Naive B cell (primary cell): ENCODE results near the gene TMEM233. TPM values are rescaled to one million over a fixed set of nuclear protein-coding genes. Genes with fewer than 3 reads are reported as not detected.
A peak's percentile ranks its signal among the peaks of the same experiment; 100 is the strongest.

Experiments
- ATAC-seq, 2 donors: fragments of 150-1000 bp; cut with Tn5 transposase; 2 replicates each; pipeline ENCODE4 v1.10.0; 2021; ENCODE audit warnings: low read depth in 2 of 2, mild to moderate bottlenecking in 2 of 2, moderate library complexity in 2 of 2
- DNase-seq: peaks from one replicate; pipeline ENCODE4 v3.0.0; 2022
- H3K27ac Mint-ChIP-seq, 6 donors: one replicate each; pipeline ENCODE4 v1.8.0; 2020 to 2022; ENCODE audit warnings: mild to moderate bottlenecking in 6 of 6, mixed read lengths in 6 of 6, moderate library complexity in 5 of 6, inconsistent platforms in 2 of 6
- H3K27me3 Mint-ChIP-seq, 3 donors: one replicate each; pipeline ENCODE4 v1.8.0; 2021 to 2022; ENCODE audit warnings: mixed read lengths in 3 of 3, mild to moderate bottlenecking in 1 of 3
- H3K36me3 Mint-ChIP-seq, 2 donors: one replicate each; pipeline ENCODE4 v1.8.0; 2020 to 2022; ENCODE audit warnings: mixed read lengths in 2 of 2, inconsistent platforms in 1 of 2, mild to moderate bottlenecking in 1 of 2
- H3K4me1 Mint-ChIP-seq, 3 donors: one replicate each; pipeline ENCODE4 v1.8.0; 2020 to 2022; ENCODE audit warnings: mixed read lengths in 3 of 3, inconsistent platforms in 1 of 3, mild to moderate bottlenecking in 1 of 3, moderate library complexity in 1 of 3
- H3K4me3 Mint-ChIP-seq, 8 donors: one replicate each; pipeline ENCODE4 v1.8.0; 2020 to 2022; ENCODE audit warnings: mild to moderate bottlenecking in 8 of 8, mixed read lengths in 8 of 8, moderate library complexity in 8 of 8, inconsistent platforms in 2 of 8
- H3K9me3 Mint-ChIP-seq, 7 donors: one replicate each; pipeline ENCODE4 v1.8.0; 2020 to 2022; ENCODE audit warnings: mixed read lengths in 7 of 7, mild to moderate bottlenecking in 5 of 7, inconsistent platforms in 2 of 7, moderate library complexity in 1 of 7
- polyA plus RNA-seq, 6 donors: library from polyadenylated mRNA; unstranded; fragments of 300-500 nt; fragmentation: Illumina TruSeq; gene quantifications; one replicate each; pipeline ENCODE4 v1.2.3, GENCODE V29; 2021; ENCODE audit warnings: low read depth in 6 of 6

TMEM233 gene
- polyA plus RNA-seq, 6 donors from 2014 or later = 0.46 TPM; not detected in 5

GRCh38 chr12:119666900-119667576, 73.5 kb downstream of the TMEM233 start:
- H3K27me3 Mint-ChIP-seq = peaks cover 0 to 5% (median 0%) of the 10 kb centered on the region in 3 donors
- peak overlapping the region in 5 of 6 donors; percentile 49 to 93 (median 89) for H3K27ac Mint-ChIP-seq
- H3K4me1 Mint-ChIP-seq = peaks cover 31 to 51% (median 35%) of the 10 kb centered on the region in 3 donors
- peaks cover 0 to 10% of the 10 kb centered on the region in 2 donors for H3K36me3 Mint-ChIP-seq
- ATAC-seq (no peak), DNase-seq (no peak)
- no peaks in the 10 kb centered on the region for H3K9me3 Mint-ChIP-seq
- H3K4me3 Mint-ChIP-seq = peak overlapping the region; percentile 84 to 97 (median 92)

- peaks cover 31 to 57% (median 35%) of the 10 kb centered on the region in 3 donors for H3K4me1 Mint-ChIP-seq
- peak; percentile 93 to 94 for ATAC-seq
- peak within 1 kb of the TSS; percentile 84 to 97 (median 92) for H3K4me3 Mint-ChIP-seq
- H3K27ac Mint-ChIP-seq = peak within 1 kb of the TSS; percentile 89 to 95 (median 92)
- H3K9me3 Mint-ChIP-seq = no peaks in the 10 kb centered on the region
- H3K36me3 Mint-ChIP-seq = peaks cover 0 to 16% of the 10 kb centered on the region in 2 donors
- peak; percentile 97 for DNase-seq
- no peaks in the 10 kb centered on the region for H3K27me3 Mint-ChIP-seq
These were observed 74.2 kb downstream of the TMEM233 start, which contains the start of gene PRKAB1 for GRCh38 chr12:119667577-119668323. PRKAB1 (plus strand) TSS chr12:119668133; CDS start chr12:119668245, 112 bp downstream.

GRCh38 chr12:119668324-119668841, 74.8 kb downstream of the TMEM233 start:
- no peaks in the 10 kb centered on the region for H3K9me3 Mint-ChIP-seq
- peaks cover 0 to 16% of the 10 kb centered on the region in 2 donors for H3K36me3 Mint-ChIP-seq
- H3K4me1 Mint-ChIP-seq = peaks cover 31 to 63% (median 42%) of the 10 kb centered on the region in 3 donors
- no peak for ATAC-seq
- DNase-seq = no peak
- H3K4me3 Mint-ChIP-seq = peak overlapping the region; percentile 84 to 97 (median 92)
- peak overlapping the region; percentile 75 to 95 (median 92) for H3K27ac Mint-ChIP-seq
- H3K27me3 Mint-ChIP-seq = no peaks in the 10 kb centered on the region

GRCh38 chr12:119669744-119670472, 76.3 kb downstream of the TMEM233 start:
- peaks cover 33 to 72% (median 43%) of the 10 kb centered on the region in 3 donors for H3K4me1 Mint-ChIP-seq
- peak overlapping the region in 5 of 6 donors; percentile 42 to 87 (median 77) for H3K27ac Mint-ChIP-seq
- H3K9me3 Mint-ChIP-seq = no peaks in the 10 kb centered on the region
- H3K27me3 Mint-ChIP-seq = no peaks in the 10 kb centered on the region
- peak overlapping the region; percentile 57 to 91 (median 70) for H3K4me3 Mint-ChIP-seq
- DNase-seq (no peak), ATAC-seq (no peak)
- H3K36me3 Mint-ChIP-seq = peaks cover 0 to 17% of the 10 kb centered on the region in 2 donors

- Mint-ChIP-seq H3K4me3 (peak overlapping the region in 1 of 8 donors; percentile 74), H3K36me3 (peaks cover 0 to 28% of the 10 kb centered on the region in 2 donors), H3K4me1 (peaks cover 31 to 66% (median 41%) of the 10 kb centered on the region in 3 donors), H3K27ac (peak overlapping the region in 3 of 6 donors; percentile 4 to 77 (median 5)), H3K9me3 (no peaks in the 10 kb centered on the region), H3K27me3 (no peaks in the 10 kb centered on the region)
- no peak for ATAC-seq
- DNase-seq = no peak
These were observed 77.5 kb downstream of the TMEM233 start for GRCh38 chr12:119671070-119671469.

GRCh38 chr12:119672194-119672593, 78.6 kb downstream of the TMEM233 start:
- ATAC-seq = no peak
- Mint-ChIP-seq H3K36me3 (peaks cover 11 to 30% of the 10 kb centered on the region in 2 donors), H3K9me3 (no peaks in the 10 kb centered on the region), H3K4me1 (peaks cover 21 to 55% (median 29%) of the 10 kb centered on the region in 3 donors), H3K4me3 (peak overlapping the region in 1 of 8 donors; percentile 63), H3K27me3 (no peaks in the 10 kb centered on the region), H3K27ac (peak overlapping the region in 2 of 6 donors; percentile 64 to 80)
- no peak for DNase-seq

- Mint-ChIP-seq H3K27ac (peak overlapping the region in 3 of 6 donors; percentile 20 to 64 (median 32)), H3K4me3 (no peak overlapping the region), H3K27me3 (no peaks in the 10 kb centered on the region), H3K9me3 (no peaks in the 10 kb centered on the region), H3K4me1 (peaks cover 19 to 42% (median 27%) of the 10 kb centered on the region in 3 donors), H3K36me3 (peaks cover 17 to 33% of the 10 kb centered on the region in 2 donors)
- DNase-seq (no peak), ATAC-seq (no peak)
These were observed 80.1 kb downstream of the TMEM233 start for GRCh38 chr12:119673634-119674033.

GRCh38 chr12:119674560-119674959, 81.0 kb downstream of the TMEM233 start:
- Mint-ChIP-seq H3K27ac (no peak overlapping the region), H3K9me3 (no peaks in the 10 kb centered on the region), H3K36me3 (peaks cover 19 to 37% of the 10 kb centered on the region in 2 donors), H3K4me1 (peaks cover 19 to 37% (median 25%) of the 10 kb centered on the region in 3 donors), H3K27me3 (no peaks in the 10 kb centered on the region), H3K4me3 (no peak overlapping the region)
- DNase-seq (no peak), ATAC-seq (no peak)

- Mint-ChIP-seq H3K4me3 (no peak overlapping the region), H3K4me1 (peaks cover 9 to 28% (median 11%) of the 10 kb centered on the region in 3 donors), H3K9me3 (no peaks in the 10 kb centered on the region), H3K36me3 (peaks cover 19 to 44% of the 10 kb centered on the region in 2 donors), H3K27ac (peak overlapping the region in 1 of 6 donors; percentile 13), H3K27me3 (no peaks in the 10 kb centered on the region)
- ATAC-seq (no peak), DNase-seq (no peak)
These were observed 82.4 kb downstream of the TMEM233 start for GRCh38 chr12:119676022-119676421.

- Mint-ChIP-seq H3K36me3 (peaks cover 19 to 39% of the 10 kb centered on the region in 2 donors), H3K9me3 (no peaks in the 10 kb centered on the region), H3K4me3 (no peak overlapping the region), H3K27me3 (no peaks in the 10 kb centered on the region), H3K27ac (peak overlapping the region in 4 of 6 donors; percentile 13 to 79 (median 55)), H3K4me1 (peaks cover 3 to 28% (median 11%) of the 10 kb centered on the region in 3 donors)
- DNase-seq = no peak
- no peak for ATAC-seq
These were observed 83.0 kb downstream of the TMEM233 start for GRCh38 chr12:119676573-119676972.

GRCh38 chr12:119678459-119678858, 84.9 kb downstream of the TMEM233 start:
- H3K4me3 Mint-ChIP-seq = no peak overlapping the region
- H3K27me3 Mint-ChIP-seq = no peaks in the 10 kb centered on the region
- no peaks in the 10 kb centered on the region for H3K9me3 Mint-ChIP-seq
- DNase-seq (no peak), ATAC-seq (no peak)
- peaks cover 12 to 33% (median 19%) of the 10 kb centered on the region in 3 donors for H3K4me1 Mint-ChIP-seq
- H3K36me3 Mint-ChIP-seq = peaks cover 19 to 28% of the 10 kb centered on the region in 2 donors
- no peak overlapping the region for H3K27ac Mint-ChIP-seq

GRCh38 chr12:119679081-119679480, 85.5 kb downstream of the TMEM233 start:
- ATAC-seq (no peak), DNase-seq (no peak)
- Mint-ChIP-seq H3K4me3 (no peak overlapping the region), H3K27ac (peak overlapping the region in 2 of 6 donors; percentile 56 to 73), H3K4me1 (peaks cover 10 to 31% (median 23%) of the 10 kb centered on the region in 3 donors), H3K36me3 (peaks cover 19 to 28% of the 10 kb centered on the region in 2 donors), H3K27me3 (no peaks in the 10 kb centered on the region), H3K9me3 (no peaks in the 10 kb centered on the region)
